GM10248 (cell line): ENCODE data around the gene RDH16.
"Not testable (repeated sequence)": the region's sequence is repeated elsewhere in the genome, so short reads cannot be mapped to it uniquely, and the experiment has no call there.

Experiments
- CTCF ChIA-PET: fragments of 300-600 bp; sonication (Branson Sonifier 250); formaldehyde crosslinking; extraction: SDS; loops from one replicate; lab custom pipeline; 2021; ENCODE audit warnings: antibody characterized with exemption; lab: Yijun Ruan, JAX
- POLR2A ChIA-PET: fragments of 350-650 bp; sonication (Branson Sonifier 250); formaldehyde crosslinking; extraction: SDS; loops from one replicate; lab custom pipeline; 2020; ENCODE audit warnings: antibody characterized with exemption; lab: Yijun Ruan, JAX
- DNase-seq: peaks from one replicate; pipeline ENCODE4 v3.0.0; 2012; ENCODE audit errors: extremely low spot score
- TF ChIP-seq, protein P1 (sequence below): IDR thresholded peaks from 2 replicates; pipeline ENCODE4 v1.5.1; 2012; ENCODE audit warnings: mild to moderate bottlenecking, low read depth; ENCODE audit errors: extremely low read depth, missing control alignments, control extremely low read depth

The RDH16 gene

DNA sequence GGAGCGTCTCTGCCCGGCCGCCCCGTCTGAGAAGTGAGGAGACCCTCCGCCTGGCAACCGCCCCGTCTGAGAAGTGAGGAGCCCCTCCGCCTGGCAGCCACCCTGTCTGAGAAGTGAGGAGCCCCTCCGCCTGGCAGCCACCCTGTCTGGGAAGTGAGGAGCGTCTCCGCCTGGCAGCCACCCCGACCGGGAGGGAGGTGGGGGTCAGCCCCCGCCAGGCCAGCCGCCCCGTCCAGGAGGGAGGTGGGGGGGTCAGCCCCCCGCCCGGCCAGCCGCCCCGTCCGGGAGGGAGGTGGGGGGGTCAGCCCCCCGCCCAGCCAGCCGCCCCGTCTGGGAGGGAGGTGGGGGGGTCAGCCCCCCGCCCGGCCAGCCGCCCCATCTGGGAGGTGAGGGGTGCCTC lies 6.1 kb upstream of the RDH16 start:
- POLR2A ChIA-PET, CTCF ChIA-PET, DNase-seq: not testable (repeated sequence)

DNA sequence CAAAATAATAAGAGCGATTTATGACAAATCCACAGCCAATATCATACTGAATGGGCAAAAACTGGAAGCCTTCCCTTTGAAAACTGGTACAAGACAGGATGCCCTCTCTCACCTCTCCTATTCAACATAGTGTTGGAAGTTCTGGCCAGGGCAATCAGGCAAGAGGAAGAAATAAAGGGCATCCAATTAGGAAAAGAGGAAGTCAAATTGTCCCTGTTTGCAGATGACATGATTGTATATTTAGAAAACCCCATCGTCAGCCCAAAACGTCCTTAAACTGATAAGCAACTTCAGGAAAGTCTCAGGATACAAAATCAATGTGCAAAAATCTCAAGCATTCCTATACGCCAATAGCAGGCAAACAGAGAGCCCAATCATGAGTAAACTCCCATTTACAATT lies 4.8 kb upstream of the RDH16 start:
- CTCF ChIA-PET, POLR2A ChIA-PET: not testable (repeated sequence)

GRCh38 chr12:56958422-56958821 lies 1.0 kb upstream of the RDH16 start:
- ChIA-PET CTCF (interaction anchor here (1.0 to 1.2 kb wide), 2 partner anchors 28 to 29 kb away, joined by 3 to 4 read pairs; no protein-coding TSS in a partner anchor), POLR2A (no interaction called here)
- TF ChIP-seq, protein P1, sequence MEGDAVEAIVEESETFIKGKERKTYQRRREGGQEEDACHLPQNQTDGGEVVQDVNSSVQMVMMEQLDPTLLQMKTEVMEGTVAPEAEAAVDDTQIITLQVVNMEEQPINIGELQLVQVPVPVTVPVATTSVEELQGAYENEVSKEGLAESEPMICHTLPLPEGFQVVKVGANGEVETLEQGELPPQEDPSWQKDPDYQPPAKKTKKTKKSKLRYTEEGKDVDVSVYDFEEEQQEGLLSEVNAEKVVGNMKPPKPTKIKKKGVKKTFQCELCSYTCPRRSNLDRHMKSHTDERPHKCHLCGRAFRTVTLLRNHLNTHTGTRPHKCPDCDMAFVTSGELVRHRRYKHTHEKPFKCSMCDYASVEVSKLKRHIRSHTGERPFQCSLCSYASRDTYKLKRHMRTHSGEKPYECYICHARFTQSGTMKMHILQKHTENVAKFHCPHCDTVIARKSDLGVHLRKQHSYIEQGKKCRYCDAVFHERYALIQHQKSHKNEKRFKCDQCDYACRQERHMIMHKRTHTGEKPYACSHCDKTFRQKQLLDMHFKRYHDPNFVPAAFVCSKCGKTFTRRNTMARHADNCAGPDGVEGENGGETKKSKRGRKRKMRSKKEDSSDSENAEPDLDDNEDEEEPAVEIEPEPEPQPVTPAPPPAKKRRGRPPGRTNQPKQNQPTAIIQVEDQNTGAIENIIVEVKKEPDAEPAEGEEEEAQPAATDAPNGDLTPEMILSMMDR: no peak
- DNase-seq: no peak

More for the DNA sequence above, 4.8 kb upstream of the RDH16 start:
- DNase-seq: not testable (repeated sequence)

- POLR2A ChIA-PET: no interaction called here
- TF ChIP-seq, protein P1: no peak
- CTCF ChIA-PET: no interaction called here
Observed at GRCh38 chr12:56955631-56956256, 1.7 kb downstream of the RDH16 start.

GRCh38 chr12:56954958-56955355 lies 2.5 kb downstream of the RDH16 start:
- TF ChIP-seq, protein P1: no peak
- DNase-seq: no peak
- ChIA-PET CTCF (no interaction called here), POLR2A (no interaction called here)

More at GRCh38 chr12:56955631-56956256, 1.7 kb downstream of the RDH16 start:
- no peak for DNase-seq

GRCh38 chr12:56954057-56954957 lies 3.1 kb downstream of the RDH16 start:
- DNase-seq: peak; percentile 3
- ChIA-PET POLR2A (no interaction called here), CTCF (interaction anchor here (1.8 kb wide), 1 partner anchor 34 kb away, joined by 5 read pairs; no protein-coding TSS in a partner anchor)
- TF ChIP-seq, protein P1: no peak

DNA sequence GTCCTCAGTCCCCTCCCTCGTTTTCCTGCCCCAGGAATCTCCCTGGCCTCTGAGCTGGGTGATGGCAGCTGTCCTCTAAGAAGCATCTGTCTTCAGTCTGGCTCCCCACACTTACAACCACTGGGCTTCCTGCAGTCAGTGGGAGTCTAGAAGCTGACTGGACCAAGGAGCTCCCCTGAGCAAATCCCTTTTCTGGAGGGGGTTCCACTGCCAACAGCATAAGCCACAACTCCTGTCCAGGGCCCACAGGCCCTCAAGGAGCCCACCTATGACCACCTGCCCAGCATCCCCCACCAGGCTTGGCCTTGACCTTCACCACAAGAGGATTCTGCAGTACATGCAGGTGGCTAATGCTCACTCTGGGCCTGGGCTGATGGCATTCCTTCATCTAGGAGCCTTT lies 4.1 kb downstream of the RDH16 start:
- TF ChIP-seq, protein P1: no peak
- ChIA-PET POLR2A (no interaction called here), CTCF (interaction anchor here (1.3 to 1.8 kb wide), 2 partner anchors 35 to 81 kb away, joined by 4 to 5 read pairs; no protein-coding TSS in a partner anchor)
- peak; percentile 3 for DNase-seq
